Lower leg skin (tissue), 4 donors: ENCODE data around the gene MYPN. TPM values are rescaled to one million over a fixed set of nuclear protein-coding genes. Genes with fewer than 3 reads are reported as not detected.

Experiments used
- DNase-seq, 2 donors: peaks; one replicate each; pipeline ENCODE4 v3.0.0-alpha.2; 2019; ENCODE audit warnings: low spot score in 2 of 2
- H3K4me3 ChIP-seq: fragments of 200-600 bp; sonication (generic); 2 replicates; pipeline ENCODE4 v1.5.1; 2017; ENCODE audit warnings: mild to moderate bottlenecking, low read depth; ENCODE audit not compliant: poor library complexity, severe bottlenecking
- CTCF ChIP-seq, 3 donors: fragments of 450-650 bp; IDR thresholded peaks; one replicate each; pipeline ENCODE4 v1.5.1; 2016; ENCODE audit warnings: antibody characterized with exemption in 3 of 3, mild to moderate bottlenecking in 3 of 3, moderate library complexity in 2 of 3
- POLR2A ChIP-seq, 2 donors: fragments of 450-650 bp; IDR thresholded peaks; one replicate each; pipeline ENCODE4 v1.6.1; 2016 to 2017; ENCODE audit warnings: antibody characterized with exemption in 2 of 2, mild to moderate bottlenecking in 1 of 2, moderate library complexity in 1 of 2
- WGBS, 2 donors: methylation state at CpG; one replicate each; pipeline ENCODE4 v1.1.5; 2018; 5-methylcytosine and 5-hydroxymethylcytosine counted together
- intact Hi-C: fragments of 100-400 bp; cut with DNase I; formaldehyde crosslinking; loops from one replicate; pipeline ENCODE4 v1.15.0; 2023; ENCODE audit warnings: low total_unique reads
- total RNA-seq, 4 donors: library from RNA; depleted of rRNA; stranded (reverse); fragments of >200 nt; gene quantifications; one replicate each; pipeline ENCODE4 v1.1.0, GENCODE V29; 2016

Gene MYPN
- total RNA-seq, 4 donors from 2014 or later = 0.52 TPM; not detected in 3

GRCh38 chr10:68105820-68106219 lies 3.5 kb upstream of the MYPN start:
- intact Hi-C loops = no loop called here
- no peak for TF ChIP-seq CTCF (IDR thresholded peaks at IDR 0.05)
- no peak for TF ChIP-seq POLR2A (IDR thresholded peaks at IDR 0.05)
- no peak for DNase-seq
- 49 to 60% methylated on average over 3 of the region's 3 CpGs for WGBS, 2 donors
- no peak overlapping the region for H3K4me3 ChIP-seq

GRCh38 chr10:68106656-68107055 lies 2.6 kb upstream of the MYPN start:
- no peak for TF ChIP-seq CTCF (IDR thresholded peaks at IDR 0.05)
- DNase-seq = no peak
- intact Hi-C loops = no loop called here
- 64 to 78% methylated on average over 3 of the region's 3 CpGs for WGBS, 2 donors
- no peak overlapping the region for H3K4me3 ChIP-seq

- no peak overlapping the region for H3K4me3 ChIP-seq
- no peak for DNase-seq
- TF ChIP-seq CTCF (IDR thresholded peaks at IDR 0.05) (no peak), POLR2A (IDR thresholded peaks at IDR 0.05) (no peak)
- 95 to 97% methylated on average over 1 of the region's 1 CpG for WGBS, 2 donors
- intact Hi-C loops = no loop called here
Observed at GRCh38 chr10:68107651-68108050, 1.6 kb upstream of the MYPN start.

GRCh38 chr10:68108051-68108450 lies 1.2 kb upstream of the MYPN start:
- TF ChIP-seq POLR2A (IDR thresholded peaks at IDR 0.05) (no peak), CTCF (IDR thresholded peaks at IDR 0.05) (no peak)
- H3K4me3 ChIP-seq = no peak overlapping the region
- intact Hi-C loops = no loop called here
- 90 to 93% methylated on average over 3 of the region's 3 CpGs for WGBS, 2 donors
- DNase-seq = no peak

- no peak for DNase-seq
- TF ChIP-seq CTCF (IDR thresholded peaks at IDR 0.05) = no peak
- TF ChIP-seq POLR2A (IDR thresholded peaks at IDR 0.05) = no peak
- no peak overlapping the region for H3K4me3 ChIP-seq
- WGBS, 2 donors = 94 to 96% methylated on average over 11 of the region's 11 CpGs
- intact Hi-C loops = no loop called here
Observed at GRCh38 chr10:68108653-68109052, 635 bp upstream of the MYPN start.

- 64 to 75% methylated on average over 2 of the region's 2 CpGs for WGBS, 2 donors
- no peak overlapping the region for H3K4me3 ChIP-seq
- no peak for TF ChIP-seq POLR2A (IDR thresholded peaks at IDR 0.05)
- TF ChIP-seq CTCF (IDR thresholded peaks at IDR 0.05) = no peak
- intact Hi-C loops = no loop called here
- DNase-seq = no peak
Observed at GRCh38 chr10:68110027-68110426, 739 bp downstream of the MYPN start.
